ENCODE data around the gene SLC16A4. TPM values are rescaled to one million over a fixed set of nuclear protein-coding genes. Genes with fewer than 3 reads are reported as not detected.
A peak's percentile ranks its signal among the peaks of the same experiment; 100 is the strongest.

The SLC16A4 gene
- total RNA-seq, 2 experiments from 2014 or later: 0.27 TPM; not detected in 1

DNA sequence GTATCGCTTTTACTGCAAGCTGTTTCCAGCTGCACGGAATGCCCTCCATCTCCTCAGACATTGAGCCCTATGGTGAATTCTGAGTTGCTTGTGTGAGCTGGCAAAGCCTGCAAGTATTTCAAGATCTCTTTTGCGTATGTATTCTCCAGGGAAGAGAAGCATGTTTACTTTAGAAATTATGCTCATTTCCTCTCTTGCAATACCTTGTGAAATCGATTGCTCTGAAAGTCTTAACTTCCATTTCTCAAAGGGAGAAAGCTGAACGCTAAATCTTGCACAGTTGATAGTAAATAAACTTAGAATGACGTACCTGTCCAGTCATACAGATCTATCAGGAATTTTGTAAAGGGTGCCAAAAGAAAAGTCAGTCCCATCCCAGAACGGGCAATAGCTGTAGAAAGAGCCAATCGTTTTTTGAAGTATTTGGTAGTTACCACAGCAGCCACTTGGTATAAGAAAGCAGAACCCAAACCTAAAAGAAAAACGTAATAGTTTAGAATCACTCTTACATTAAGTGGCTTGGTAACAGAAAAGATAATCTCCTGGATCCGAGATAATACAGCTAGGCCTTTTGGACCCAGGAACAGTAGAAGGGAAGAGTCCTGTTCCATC, 10.0 kb downstream of the SLC16A4 start:
- no peaks in the 10 kb centered on the region for H3K9me3 Mint-ChIP-seq
- no peaks in the 10 kb centered on the region for H3K27me3 Mint-ChIP-seq
- H3K27ac Mint-ChIP-seq: no peak overlapping the region
- peaks cover 47% of the 10 kb centered on the region for H3K36me3 Mint-ChIP-seq (ENCODE audit: low read depth)
- DNase-seq: no peak
- ChIA-PET CTCF (interaction anchor here (0.5 to 1.4 kb wide), 2 partner anchors 34 to 41 kb away, joined by 3 to 6 read pairs; partner anchors contain the start of gene RBM15), POLR2A (interaction anchor here (0.6 kb wide), 1 partner anchor 1145 kb away, joined by 4 read pairs; no protein-coding TSS in a partner anchor)
- no peak overlapping the region for H3K4me3 Mint-ChIP-seq
- peaks cover 21% of the 10 kb centered on the region for H3K4me1 Mint-ChIP-seq

DNA sequence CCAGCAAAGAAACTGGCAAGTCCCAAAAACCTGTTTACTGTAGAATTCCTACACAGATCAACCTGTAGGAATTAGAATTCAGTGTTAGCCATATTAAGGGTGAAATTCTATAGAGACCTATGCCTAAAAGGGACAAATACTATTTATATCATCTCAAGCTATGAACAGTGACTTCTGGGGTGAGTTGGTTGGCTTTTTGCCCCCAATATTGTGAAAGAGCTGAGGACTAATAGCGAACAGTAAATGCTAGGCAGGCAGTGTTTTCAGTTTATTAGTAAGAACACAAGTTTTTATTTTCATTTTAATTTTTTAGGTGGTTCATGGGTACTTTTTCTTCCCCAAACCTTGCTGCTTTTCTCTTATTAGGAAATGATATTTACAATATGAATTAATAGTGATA, 15.3 kb downstream of the SLC16A4 start:
- Mint-ChIP-seq H3K27me3 (no peaks in the 10 kb centered on the region), H3K4me1 (peaks cover 1% of the 10 kb centered on the region), H3K36me3 (ENCODE audit: low read depth) (peaks cover 53% of the 10 kb centered on the region), H3K4me3 (no peak overlapping the region), H3K9me3 (no peaks in the 10 kb centered on the region), H3K27ac (no peak overlapping the region)
- no peak for DNase-seq
- ChIA-PET CTCF (no interaction called here), POLR2A (no interaction called here)

DNA sequence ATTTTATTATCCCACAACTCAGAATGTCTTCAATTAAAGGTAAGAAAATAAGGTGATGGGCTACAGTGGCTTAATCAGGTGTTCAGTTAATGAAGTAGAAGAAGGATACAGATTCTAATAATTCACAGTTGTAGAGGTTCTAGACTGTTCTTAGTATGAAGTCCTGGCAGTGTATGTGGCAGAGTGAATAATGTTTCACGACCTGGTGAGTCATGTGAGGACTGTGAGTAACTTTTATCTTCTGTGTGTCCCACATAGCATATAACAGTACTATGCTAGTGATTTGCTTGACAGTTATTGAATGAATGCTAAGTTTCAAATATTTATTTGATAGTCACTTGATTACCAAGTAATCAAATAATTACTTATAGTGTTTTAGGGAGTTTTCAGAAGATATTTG, 20.0 kb downstream of the SLC16A4 start:
- Mint-ChIP-seq H3K27me3 (no peaks in the 10 kb centered on the region), H3K4me1 (peaks cover 8% of the 10 kb centered on the region), H3K4me3 (no peak overlapping the region), H3K9me3 (no peaks in the 10 kb centered on the region), H3K36me3 (ENCODE audit: low read depth) (peaks cover 29% of the 10 kb centered on the region), H3K27ac (peak overlapping the region; percentile 1)
- CTCF ChIA-PET: no interaction called here
- POLR2A ChIA-PET: no interaction called here
- no peak for DNase-seq

DNA sequence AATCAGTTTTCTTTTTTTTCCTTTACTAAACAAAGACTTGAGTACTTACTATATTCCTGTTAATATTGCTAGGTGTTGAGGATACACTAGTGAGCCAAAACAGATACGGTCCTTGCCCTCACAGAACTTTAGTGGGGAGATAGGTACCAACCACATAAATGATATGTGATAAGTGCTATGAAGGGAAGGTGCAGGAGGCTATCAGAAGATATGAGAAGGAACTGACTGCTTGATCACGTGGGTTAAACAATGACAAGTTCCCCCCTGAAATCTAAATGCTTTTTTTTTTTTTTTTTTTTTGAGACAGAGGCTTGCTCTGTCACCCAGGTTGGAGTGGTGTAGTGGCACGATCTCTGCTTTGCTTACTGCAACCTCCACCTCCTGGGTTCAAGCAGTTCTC, 26.6 kb downstream of the SLC16A4 start:
- CTCF ChIA-PET: interaction anchor here (0.9 kb wide), 1 partner anchor 26 kb away, joined by 3 read pairs; no protein-coding TSS in a partner anchor
- H3K27me3 Mint-ChIP-seq: no peaks in the 10 kb centered on the region
- H3K27ac Mint-ChIP-seq: no peak overlapping the region
- no peaks in the 10 kb centered on the region for H3K9me3 Mint-ChIP-seq
- H3K36me3 Mint-ChIP-seq (ENCODE audit: low read depth): peaks cover 33% of the 10 kb centered on the region
- peaks cover 5% of the 10 kb centered on the region for H3K4me1 Mint-ChIP-seq
- POLR2A ChIA-PET: no interaction called here
- no peak for DNase-seq
- no peak overlapping the region for H3K4me3 Mint-ChIP-seq

DNA sequence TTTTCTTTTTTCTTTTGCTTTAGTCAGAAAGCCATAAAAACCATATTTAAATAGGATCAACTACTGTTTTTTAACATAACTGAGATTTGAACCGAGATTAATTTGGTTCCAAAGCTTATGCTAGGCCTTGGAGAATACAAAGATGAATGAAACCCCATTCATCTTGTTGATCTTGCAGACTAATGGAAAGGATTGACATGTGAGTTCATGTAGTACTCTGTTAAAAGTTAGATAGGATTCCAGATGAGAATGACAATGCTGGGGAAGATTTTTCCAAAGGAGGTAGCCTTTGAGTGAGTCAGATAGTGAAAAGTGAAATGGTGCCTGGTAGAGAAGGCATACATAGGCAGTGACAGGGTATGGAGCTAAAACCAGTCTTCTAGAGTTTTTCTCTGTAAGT, 29.0 kb downstream of the SLC16A4 start:
- Mint-ChIP-seq H3K4me3 (no peak overlapping the region), H3K9me3 (no peaks in the 10 kb centered on the region), H3K27ac (no peak overlapping the region), H3K36me3 (ENCODE audit: low read depth) (peaks cover 41% of the 10 kb centered on the region), H3K27me3 (no peaks in the 10 kb centered on the region), H3K4me1 (peaks cover 9% of the 10 kb centered on the region)
- ChIA-PET POLR2A (interaction anchor here (0.7 kb wide), 1 partner anchor 15 kb away, joined by 6 read pairs; no protein-coding TSS in a partner anchor), CTCF (interaction anchor here (0.6 to 5.2 kb wide), 2 partner anchors 24 to 98 kb away, joined by 3 to 19 read pairs; partner anchors contain the start of gene RBM15)
- no peak for DNase-seq

DNA sequence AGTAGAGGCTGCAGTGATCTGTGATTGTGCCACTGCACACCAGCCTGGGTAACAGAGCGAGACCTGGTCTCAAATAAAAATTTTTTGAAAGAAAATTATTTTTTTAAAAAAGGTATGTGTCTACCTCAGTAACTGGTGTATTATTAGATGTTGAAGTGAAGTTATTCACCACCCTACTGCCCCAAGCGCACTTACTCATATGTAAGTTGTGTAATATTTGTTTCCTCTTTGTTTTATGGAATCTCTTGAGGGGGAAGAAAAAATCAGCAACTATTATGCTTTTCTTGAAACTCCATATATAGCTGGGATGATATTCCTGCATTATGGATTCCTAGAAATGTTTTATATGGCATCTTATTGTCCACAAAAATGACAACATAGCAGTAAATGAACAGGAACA, 30.4 kb downstream of the SLC16A4 start:
- H3K9me3 Mint-ChIP-seq: no peaks in the 10 kb centered on the region
- H3K36me3 Mint-ChIP-seq (ENCODE audit: low read depth): peaks cover 43% of the 10 kb centered on the region
- no peaks in the 10 kb centered on the region for H3K27me3 Mint-ChIP-seq
- POLR2A ChIA-PET: no interaction called here
- H3K4me3 Mint-ChIP-seq: no peak overlapping the region
- CTCF ChIA-PET: interaction anchor here (5.2 kb wide), 1 partner anchor 23 kb away, joined by 19 read pairs; the partner anchor contains the start of gene RBM15
- DNase-seq: no peak
- H3K27ac Mint-ChIP-seq: no peak overlapping the region
- peaks cover 16% of the 10 kb centered on the region for H3K4me1 Mint-ChIP-seq

DNA sequence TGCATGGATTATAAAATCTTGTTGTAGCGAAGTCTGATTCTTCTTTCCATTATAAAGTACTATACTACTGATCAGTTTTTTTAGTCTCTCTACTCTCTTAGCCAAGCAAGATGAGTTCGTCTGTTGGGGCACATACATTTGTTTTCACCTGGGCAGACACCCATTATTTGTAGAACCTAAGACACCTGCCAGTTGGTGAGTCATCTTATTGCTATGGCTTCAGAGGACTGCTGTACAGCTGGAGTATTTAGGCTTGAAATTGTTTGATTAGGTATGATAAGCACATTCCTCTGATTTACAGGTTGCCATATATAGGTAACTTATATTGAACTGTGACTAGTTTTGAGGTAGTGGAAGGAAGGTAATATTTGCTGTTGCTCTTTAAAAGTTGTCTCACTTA, 34.4 kb downstream of the SLC16A4 start:
- POLR2A ChIA-PET: interaction anchor here (0.6 kb wide), 1 partner anchor 11 kb away, joined by 7 read pairs; no protein-coding TSS in a partner anchor
- Mint-ChIP-seq H3K4me3 (no peak overlapping the region), H3K27me3 (no peaks in the 10 kb centered on the region), H3K9me3 (no peaks in the 10 kb centered on the region), H3K4me1 (peaks cover 33% of the 10 kb centered on the region), H3K27ac (no peak overlapping the region), H3K36me3 (ENCODE audit: low read depth) (peaks cover 34% of the 10 kb centered on the region)
- CTCF ChIA-PET: interaction anchor here (1.7 kb wide), 1 partner anchor 37 kb away, joined by 3 read pairs; no protein-coding TSS in a partner anchor
- DNase-seq: no peak

DNA sequence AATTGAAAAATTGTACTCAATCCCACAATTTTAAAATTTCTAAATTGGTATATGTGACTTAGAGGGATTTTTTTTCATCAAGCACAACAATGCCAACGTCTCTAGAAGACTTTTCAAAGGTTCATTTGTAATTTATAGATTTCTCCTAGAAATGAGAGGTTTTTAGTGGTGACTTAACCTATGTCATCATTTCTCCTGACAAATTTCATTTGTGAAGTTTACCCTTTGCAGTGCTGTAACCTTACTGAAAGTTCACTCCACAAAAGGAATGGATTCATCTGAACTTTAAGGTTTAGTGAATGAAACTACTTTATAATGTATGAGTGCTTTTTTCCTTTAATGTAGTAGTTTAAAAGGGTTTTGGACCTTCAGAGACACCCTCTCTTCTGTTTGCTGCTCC, 35.5 kb downstream of the SLC16A4 start:
- ChIA-PET POLR2A (no interaction called here), CTCF (no interaction called here)
- Mint-ChIP-seq H3K4me3 (no peak overlapping the region), H3K9me3 (no peaks in the 10 kb centered on the region), H3K36me3 (ENCODE audit: low read depth) (peaks cover 30% of the 10 kb centered on the region), H3K27ac (no peak overlapping the region), H3K27me3 (no peaks in the 10 kb centered on the region), H3K4me1 (peaks cover 41% of the 10 kb centered on the region)
- DNase-seq: no peak

DNA sequence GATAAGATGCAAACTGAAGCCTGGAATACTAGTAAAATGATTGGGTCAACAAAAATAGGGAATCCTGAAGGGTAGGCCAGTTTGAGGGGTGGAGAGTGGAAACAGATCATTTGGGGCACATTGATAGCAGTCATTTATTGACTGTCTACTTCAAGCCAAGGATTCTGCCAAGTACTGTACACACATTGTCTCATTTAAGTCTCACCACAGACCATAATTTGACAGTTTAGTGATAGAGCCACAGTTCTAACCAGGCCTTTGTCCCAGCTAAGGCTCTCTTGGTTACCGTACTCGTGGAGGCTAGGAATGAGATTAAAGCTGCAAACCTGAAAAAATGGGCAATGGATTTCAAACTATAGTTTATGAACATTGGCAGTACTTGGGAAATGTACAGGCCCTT, 40.5 kb downstream of the SLC16A4 start:
- CTCF ChIA-PET: interaction anchor here (0.9 to 5.0 kb wide), 3 partner anchors 11 to 110 kb away, joined by 3 to 42 read pairs (median 3); partner anchors contain the start of gene RBM15
- POLR2A ChIA-PET: no interaction called here
- Mint-ChIP-seq H3K27me3 (no peaks in the 10 kb centered on the region), H3K27ac (no peak overlapping the region), H3K9me3 (no peaks in the 10 kb centered on the region), H3K4me1 (peaks cover 75% of the 10 kb centered on the region), H3K36me3 (ENCODE audit: low read depth) (peaks cover 43% of the 10 kb centered on the region), H3K4me3 (no peak overlapping the region)
- DNase-seq: no peak

DNA sequence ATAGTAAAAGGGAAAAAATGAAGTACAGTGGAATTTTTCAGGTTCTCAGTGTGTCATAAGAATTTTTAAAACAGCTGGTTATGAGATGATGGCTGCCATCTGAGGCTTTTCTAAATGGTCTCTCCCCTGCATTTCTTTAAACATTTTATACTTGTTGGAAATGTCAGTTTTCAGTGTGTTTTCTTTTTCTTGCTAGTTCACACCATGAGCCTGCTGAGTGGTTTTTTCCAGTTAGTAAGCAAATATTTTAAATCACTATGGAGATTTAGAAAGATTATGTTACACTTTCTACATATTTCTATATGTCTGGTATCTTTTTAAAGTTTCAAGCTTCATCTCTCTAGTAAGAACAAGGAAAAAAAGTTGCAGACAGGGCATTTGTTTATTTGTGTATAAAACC, 42.1 kb downstream of the SLC16A4 start:
- Mint-ChIP-seq H3K27me3 (no peaks in the 10 kb centered on the region), H3K4me1 (peaks cover 82% of the 10 kb centered on the region), H3K36me3 (ENCODE audit: low read depth) (peaks cover 54% of the 10 kb centered on the region), H3K27ac (peak overlapping the region; percentile 43), H3K4me3 (peak overlapping the region; percentile 37), H3K9me3 (no peaks in the 10 kb centered on the region)
- CTCF ChIA-PET: interaction anchor here (1.0 to 5.0 kb wide), 2 partner anchors 10 to 38 kb away, joined by 3 to 42 read pairs; partner anchors contain the start of gene RBM15
- DNase-seq: no peak
- POLR2A ChIA-PET: interaction anchor here (0.7 kb wide), 1 partner anchor 926 kb away, joined by 3 read pairs; no protein-coding TSS in a partner anchor

DNA sequence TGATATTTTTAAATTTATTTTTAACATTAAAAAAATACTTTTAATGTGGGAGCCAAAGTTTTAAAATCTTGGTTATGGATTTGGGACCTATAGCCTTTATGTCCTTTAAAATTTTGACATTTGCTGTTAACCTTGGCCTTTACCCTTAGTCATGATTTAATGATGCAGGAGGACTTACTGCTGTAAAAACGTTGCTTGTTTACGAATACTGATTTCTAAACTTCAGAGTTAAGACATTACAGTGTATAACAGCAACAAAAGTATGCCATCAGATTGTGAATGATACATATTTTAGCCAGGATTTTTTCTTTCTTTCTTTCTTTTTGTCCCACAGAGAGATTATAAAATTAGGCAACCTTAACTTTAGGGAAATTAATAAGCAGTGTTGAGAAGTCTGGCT, 42.8 kb downstream of the SLC16A4 start:
- POLR2A ChIA-PET: no interaction called here
- peak overlapping the region; percentile 37 for H3K4me3 Mint-ChIP-seq

DNA sequence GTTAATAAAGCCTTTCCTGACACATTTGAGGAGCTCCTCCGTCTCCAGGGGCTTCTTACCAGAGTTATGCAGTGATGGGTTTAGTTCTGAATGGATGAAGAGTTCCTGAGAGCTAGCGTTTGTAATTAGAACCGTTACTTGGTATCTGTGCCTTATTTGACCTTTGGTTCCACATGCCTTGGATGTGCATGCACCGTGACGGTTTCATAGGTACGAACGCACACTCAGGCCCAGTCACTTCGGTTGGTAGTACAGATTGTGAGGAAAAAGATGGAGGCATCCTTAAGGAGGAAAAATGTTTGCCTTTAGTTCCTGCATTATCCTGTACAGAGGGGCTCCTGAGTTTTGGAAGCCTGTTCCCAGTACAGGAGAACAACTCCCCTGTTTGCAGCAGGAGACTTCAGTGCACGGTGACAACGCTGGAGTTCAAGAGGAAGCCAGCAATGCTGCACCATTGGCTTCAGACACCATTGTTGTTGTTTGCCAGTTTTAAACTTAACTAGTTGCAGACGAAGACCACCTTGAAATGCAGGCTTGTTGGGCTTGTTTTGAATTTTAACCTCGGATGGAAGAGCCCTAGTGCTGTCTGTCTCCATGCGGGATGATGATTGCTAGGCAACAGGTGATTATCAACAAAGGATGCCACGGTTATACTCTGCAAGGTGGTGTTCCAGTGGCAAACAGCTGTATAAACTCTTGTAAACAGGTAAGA, 43.5 kb downstream of the SLC16A4 start:
- H3K4me1 Mint-ChIP-seq: peaks cover 90% of the 10 kb centered on the region
- H3K36me3 Mint-ChIP-seq (ENCODE audit: low read depth): peaks cover 68% of the 10 kb centered on the region
- no peaks in the 10 kb centered on the region for H3K9me3 Mint-ChIP-seq
- POLR2A ChIA-PET: no interaction called here
- no peaks in the 10 kb centered on the region for H3K27me3 Mint-ChIP-seq
- DNase-seq: no peak
- no peak overlapping the region for H3K4me3 Mint-ChIP-seq
- CTCF ChIA-PET: interaction anchor here (5.0 kb wide), 1 partner anchor 8 kb away, joined by 42 read pairs; the partner anchor contains the start of gene RBM15
- no peak overlapping the region for H3K27ac Mint-ChIP-seq

More for the DNA sequence above, 42.8 kb downstream of the SLC16A4 start:
- Mint-ChIP-seq H3K9me3 (no peaks in the 10 kb centered on the region), H3K4me1 (peaks cover 83% of the 10 kb centered on the region), H3K36me3 (ENCODE audit: low read depth) (peaks cover 61% of the 10 kb centered on the region), H3K27ac (no peak overlapping the region), H3K27me3 (no peaks in the 10 kb centered on the region)
- CTCF ChIA-PET: interaction anchor here (5.0 kb wide), 1 partner anchor 9 kb away, joined by 42 read pairs; the partner anchor contains the start of gene RBM15
- DNase-seq: no peak

DNA sequence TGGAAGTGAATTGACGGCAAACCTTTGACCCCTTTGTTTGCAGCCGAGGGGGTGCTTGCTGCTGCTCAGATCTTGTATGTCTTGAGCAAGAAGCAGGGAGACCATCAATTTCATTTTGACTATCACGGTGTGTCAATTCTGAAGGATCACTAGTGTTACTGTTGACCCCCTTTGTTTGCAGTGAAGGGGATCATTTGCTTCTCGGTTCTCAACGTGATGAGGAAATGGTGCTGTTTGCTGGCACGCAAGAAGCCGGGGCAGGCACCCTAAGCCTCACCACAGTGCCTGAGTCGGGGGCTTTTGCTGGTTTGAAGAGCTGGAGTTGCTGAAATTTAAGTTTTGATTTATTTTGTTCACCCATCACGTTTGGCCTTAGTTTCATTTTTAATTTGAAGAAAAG, 44.1 kb downstream of the SLC16A4 start:
- Mint-ChIP-seq H3K9me3 (no peaks in the 10 kb centered on the region), H3K27ac (no peak overlapping the region), H3K4me1 (peaks cover 93% of the 10 kb centered on the region), H3K36me3 (ENCODE audit: low read depth) (peaks cover 73% of the 10 kb centered on the region), H3K4me3 (no peak overlapping the region), H3K27me3 (no peaks in the 10 kb centered on the region)
- no peak for DNase-seq
- ChIA-PET CTCF (interaction anchor here (0.6 to 5.0 kb wide), 2 partner anchors 7 to 34 kb away, joined by 3 to 42 read pairs; partner anchors contain the start of gene RBM15), POLR2A (interaction anchor here (0.7 kb wide), 1 partner anchor 8 kb away, joined by 3 read pairs; no protein-coding TSS in a partner anchor)

Measured in activated CD4-positive, alpha-beta T cell treated with anti-CD3 and anti-CD28 coated beads, Interleukin-2, amount 10 ng/mL, durations not matched to agents 7 days and 5 days (primary cell).